Measurements from ENCODE around the gene PKLR. TPM values are rescaled to one million over a fixed set of nuclear protein-coding genes. Genes with fewer than 3 reads are reported as not detected.

PKLR gene
- total and polyA plus RNA-seq, 2 of the 4 experiments (the other 2 are of a cell fraction): 0.03 TPM; not detected in 1

GRCh38 chr1:155309423-155310021 lies 8.3 kb upstream of the PKLR start:
- intact Hi-C loops (cut with micrococcal nuclease) (loop anchor here (5.0 kb wide), 1 partner anchor 47 kb away; the partner anchor contains the start of gene SCAMP3), dilution Hi-C loops (cut with HindIII; ENCODE audit: low sequenced_read_pairs, unreplicated experiment) (no loop called here), in situ Hi-C loops (cut with MboI; ENCODE audit: low sequenced_read_pairs) (no loop called here)
- H3K79me1 ChIP-seq (ENCODE audit: low read depth in 1 of 2, low read length in 2 of 2): peaks cover 15 to 41% of the 10 kb centered on the region in 2 experiments
- peak overlapping the region; percentile 75 for H3K56ac ChIP-seq (ENCODE audit: extremely low read depth, insufficient read depth, low read length)
- H2BK20ac ChIP-seq (ENCODE audit: low read depth, low read length): no peak overlapping the region
- CTCF ChIA-PET: no interaction called here
- POLR2A ChIA-PET (ENCODE audit: unreplicated experiment): no interaction called here
- H3K4me2 ChIP-seq (ENCODE audit: low read depth, low read length): peak overlapping the region; percentile 96
- peak overlapping the region; percentile 88 for H3K9ac ChIP-seq (ENCODE audit: low read depth, low read length)
- H3K9me1 ChIP-seq (ENCODE audit: insufficient read depth, low read length): peaks cover 7% of the 10 kb centered on the region; the same call in 1 of the 2 replicates
- TF ChIP-seq FOS (IDR thresholded peaks at IDR 0.05; ENCODE audit: low read depth, low read length) (no peak), NFE2L2 (IDR thresholded peaks at IDR 0.05; ENCODE audit: low read depth, low read length) (no peak), BHLHE40 (IDR thresholded peaks at IDR 0.05; ENCODE audit: low read depth, low read length) (no peak), ELK1 (IDR thresholded peaks at IDR 0.05; ENCODE audit: borderline replicate concordance, low read depth, low read length) (no peak), RCOR1 (IDR thresholded peaks at IDR 0.05; ENCODE audit: insufficient replicate concordance, low read length) (no peak), MAZ (IDR thresholded peaks at IDR 0.05; ENCODE audit: borderline replicate concordance, low read depth, low read length) (no peak), POLR2A (IDR thresholded peaks at IDR 0.05; ENCODE audit: low read depth, low read length) (no peak), CEBPB (IDR thresholded peaks at IDR 0.05; ENCODE audit: low read depth, low read length) (no peak), SMC3 (IDR thresholded peaks at IDR 0.05; ENCODE audit: low read depth, low read length) (no peak), CTCF (conservative IDR thresholded peaks at IDR 0.05; ENCODE audit: low read depth, low read length) (no peak), MXI1 (IDR thresholded peaks at IDR 0.05; ENCODE audit: borderline replicate concordance, low read depth, low read length) (no peak; the same call in 1 of the 2 replicates), MAFK (IDR thresholded peaks at IDR 0.05; ENCODE audit: low read depth, low read length) (no peak), RAD21 (IDR thresholded peaks at IDR 0.05; ENCODE audit: low read length) (no peak)
- TF ChIP-seq, protein P1, sequence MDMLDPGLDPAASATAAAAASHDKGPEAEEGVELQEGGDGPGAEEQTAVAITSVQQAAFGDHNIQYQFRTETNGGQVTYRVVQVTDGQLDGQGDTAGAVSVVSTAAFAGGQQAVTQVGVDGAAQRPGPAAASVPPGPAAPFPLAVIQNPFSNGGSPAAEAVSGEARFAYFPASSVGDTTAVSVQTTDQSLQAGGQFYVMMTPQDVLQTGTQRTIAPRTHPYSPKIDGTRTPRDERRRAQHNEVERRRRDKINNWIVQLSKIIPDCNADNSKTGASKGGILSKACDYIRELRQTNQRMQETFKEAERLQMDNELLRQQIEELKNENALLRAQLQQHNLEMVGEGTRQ (IDR thresholded peaks at IDR 0.05; ENCODE audit: low read depth, low read length): no peak
- H2BK120ac ChIP-seq (ENCODE audit: low read depth, low read length): peak overlapping the region; percentile 8; the same call in 1 of the 2 replicates
- peak overlapping the region; percentile 86 for H3K14ac ChIP-seq (replicated peaks; ENCODE audit: low read depth, low read length)
- H2BK5ac ChIP-seq (ENCODE audit: low read depth, low read length, poor library complexity, severe bottlenecking): peak overlapping the region; percentile 67
- peak overlapping the region; percentile 77; the same call in 1 of the 2 replicates for H3K23ac ChIP-seq (ENCODE audit: low read depth, low read length)
- H3K4me3 ChIP-seq (ENCODE audit: insufficient read depth, low read depth, low read length): peak overlapping the region; percentile 62
- ATAC-seq (ENCODE audit: low read depth): no peak
- WGBS, 2 experiments (ENCODE audit: extremely low coverage in 2 of 2, insufficient read length in 1 of 2): no CpG with 5 or more reads among the region's 11 CpGs
- no TSS peak for BruUV-seq (replicated peaks)
- peak overlapping the region; percentile 72 for H3K27ac ChIP-seq (ENCODE audit: insufficient read depth, low read length)
- H4K20me1 ChIP-seq (ENCODE audit: insufficient read depth, low read length): no peaks in the 10 kb centered on the region
- H3K9me3 ChIP-seq (ENCODE audit: control insufficient read depth, insufficient read depth, low read length): no peaks in the 10 kb centered on the region
- no peak overlapping the region for H3K18ac ChIP-seq (ENCODE audit: low read depth, low read length)
- peak overlapping the region; percentile 83 for H2AK5ac ChIP-seq (ENCODE audit: low read depth, low read length)
- H3K27me3 ChIP-seq (ENCODE audit: control insufficient read depth, insufficient read depth, low read length): no peaks in the 10 kb centered on the region
- peak overlapping the region; percentile 70 to 89 for H4K8ac ChIP-seq (ENCODE audit: low read depth in 2 of 2, low read length in 2 of 2)
- H2AFZ ChIP-seq (replicated peaks; ENCODE audit: low read length, poor library complexity): peak overlapping the region; percentile 95
- peak overlapping the region; percentile 78 for H4K91ac ChIP-seq (ENCODE audit: insufficient read depth, low read depth, low read length)
- no peak for DNase-seq
- H2BK15ac ChIP-seq (ENCODE audit: low read depth, low read length): no peak overlapping the region; the same call in 2 of the 3 replicates
- H4K5ac ChIP-seq (ENCODE audit: low read depth, low read length): peak overlapping the region; percentile 5; the same call in 1 of the 2 replicates
- peaks cover 11% of the 10 kb centered on the region for H3K36me3 ChIP-seq (ENCODE audit: control insufficient read depth, insufficient read depth, low read length)
- peak overlapping the region; percentile 99 for H2AK9ac ChIP-seq (replicated peaks; ENCODE audit: low read depth, low read length, poor library complexity)
- peak overlapping the region; percentile 79 for H3K4ac ChIP-seq (ENCODE audit: low read depth, low read length)
- H3K4me1 ChIP-seq (ENCODE audit: control insufficient read depth, insufficient read depth, low read length): peaks cover 4% of the 10 kb centered on the region
